ENCODE measurements around the gene LOXHD1. TPM values are rescaled to one million over a fixed set of nuclear protein-coding genes. Genes with fewer than 3 reads are reported as not detected.

LOXHD1 gene
- total RNA-seq, 1 experiment from 2014 or later: not detected

DNA sequence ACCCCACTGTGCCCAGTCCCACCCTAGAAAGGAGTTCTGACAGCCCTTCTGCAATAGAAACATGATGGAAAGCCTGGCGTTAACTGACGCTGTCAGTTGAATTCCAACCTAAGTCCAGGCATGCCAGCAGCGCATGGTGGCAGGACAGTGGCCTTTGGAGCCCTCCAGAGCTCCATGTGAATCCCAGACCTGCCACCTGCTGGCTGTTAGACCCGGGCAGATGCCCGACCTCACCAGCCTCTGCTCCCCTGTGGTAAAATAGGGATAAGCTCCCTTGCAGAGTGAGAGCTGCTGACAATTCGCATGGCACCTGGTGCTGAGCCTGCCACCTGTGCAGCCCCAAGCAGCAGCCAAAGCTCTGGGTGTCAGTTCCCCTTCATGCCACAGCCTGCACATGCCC lies 138.6 kb downstream of the LOXHD1 start:
- CTCF ChIA-PET: interaction anchor here (0.7 to 0.8 kb wide), 4 partner anchors 104 to 237 kb away, joined by 3 read pairs; no protein-coding TSS in a partner anchor
- POLR2A ChIA-PET: no interaction called here
- intact Hi-C loops (cut with micrococcal nuclease; ENCODE audit: unreplicated experiment): no loop called here

DNA sequence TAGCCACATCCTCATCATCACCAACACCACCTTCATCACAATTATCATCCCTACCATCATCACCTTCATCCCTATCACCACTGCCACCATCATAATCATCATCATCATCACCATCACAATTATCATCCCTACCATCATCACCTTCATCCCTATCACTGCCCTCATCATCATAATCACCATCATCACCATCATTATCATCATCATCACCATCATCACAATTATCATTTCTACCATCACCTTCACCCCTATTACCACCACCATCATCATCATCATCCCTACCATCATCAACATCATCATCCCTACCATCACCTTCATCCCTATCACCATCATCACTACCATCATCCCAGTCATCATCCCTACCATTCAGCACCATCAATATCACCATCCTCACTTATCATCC lies 140.5 kb downstream of the LOXHD1 start:
- DNase-seq (ENCODE audit: low read depth, low spot score) (no peak), ATAC-seq (no peak)
- ChIA-PET CTCF (interaction anchor here (0.6 kb wide), 1 partner anchor 182 kb away, joined by 3 read pairs; no protein-coding TSS in a partner anchor), POLR2A (no interaction called here)
- no peaks in the 10 kb centered on the region for H3K36me3 ChIP-seq (ENCODE audit: control insufficient read depth, insufficient read depth, low read length)
- no peaks in the 10 kb centered on the region for H3K9me3 ChIP-seq (ENCODE audit: control insufficient read depth, insufficient read depth, low read depth, low read length)
- no peak overlapping the region for H3K27ac ChIP-seq (ENCODE audit: low read length)
- in situ Hi-C loops (cut with HindIII; ENCODE audit: low pct_unique_long_range_greater_than_20kb, low sequenced_read_pairs): no loop called here
- no peak overlapping the region for H3K4me3 ChIP-seq (ENCODE audit: low read depth in 2 of 2, low read length in 2 of 2)
- TF ChIP-seq, protein P1, sequence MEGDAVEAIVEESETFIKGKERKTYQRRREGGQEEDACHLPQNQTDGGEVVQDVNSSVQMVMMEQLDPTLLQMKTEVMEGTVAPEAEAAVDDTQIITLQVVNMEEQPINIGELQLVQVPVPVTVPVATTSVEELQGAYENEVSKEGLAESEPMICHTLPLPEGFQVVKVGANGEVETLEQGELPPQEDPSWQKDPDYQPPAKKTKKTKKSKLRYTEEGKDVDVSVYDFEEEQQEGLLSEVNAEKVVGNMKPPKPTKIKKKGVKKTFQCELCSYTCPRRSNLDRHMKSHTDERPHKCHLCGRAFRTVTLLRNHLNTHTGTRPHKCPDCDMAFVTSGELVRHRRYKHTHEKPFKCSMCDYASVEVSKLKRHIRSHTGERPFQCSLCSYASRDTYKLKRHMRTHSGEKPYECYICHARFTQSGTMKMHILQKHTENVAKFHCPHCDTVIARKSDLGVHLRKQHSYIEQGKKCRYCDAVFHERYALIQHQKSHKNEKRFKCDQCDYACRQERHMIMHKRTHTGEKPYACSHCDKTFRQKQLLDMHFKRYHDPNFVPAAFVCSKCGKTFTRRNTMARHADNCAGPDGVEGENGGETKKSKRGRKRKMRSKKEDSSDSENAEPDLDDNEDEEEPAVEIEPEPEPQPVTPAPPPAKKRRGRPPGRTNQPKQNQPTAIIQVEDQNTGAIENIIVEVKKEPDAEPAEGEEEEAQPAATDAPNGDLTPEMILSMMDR (IDR thresholded peaks at IDR 0.05): no peak
- TF ChIP-seq POLR2AphosphoS5 (IDR thresholded peaks at IDR 0.05; ENCODE audit: low read depth, low read length) (no peak), TCF7L2 (IDR thresholded peaks at IDR 0.05; ENCODE audit: low read depth, low read length) (no peak), SIN3A (IDR thresholded peaks at IDR 0.05; ENCODE audit: borderline replicate concordance, insufficient read depth, low read depth, low read length) (no peak)
- TF ChIP-seq, protein P2, sequence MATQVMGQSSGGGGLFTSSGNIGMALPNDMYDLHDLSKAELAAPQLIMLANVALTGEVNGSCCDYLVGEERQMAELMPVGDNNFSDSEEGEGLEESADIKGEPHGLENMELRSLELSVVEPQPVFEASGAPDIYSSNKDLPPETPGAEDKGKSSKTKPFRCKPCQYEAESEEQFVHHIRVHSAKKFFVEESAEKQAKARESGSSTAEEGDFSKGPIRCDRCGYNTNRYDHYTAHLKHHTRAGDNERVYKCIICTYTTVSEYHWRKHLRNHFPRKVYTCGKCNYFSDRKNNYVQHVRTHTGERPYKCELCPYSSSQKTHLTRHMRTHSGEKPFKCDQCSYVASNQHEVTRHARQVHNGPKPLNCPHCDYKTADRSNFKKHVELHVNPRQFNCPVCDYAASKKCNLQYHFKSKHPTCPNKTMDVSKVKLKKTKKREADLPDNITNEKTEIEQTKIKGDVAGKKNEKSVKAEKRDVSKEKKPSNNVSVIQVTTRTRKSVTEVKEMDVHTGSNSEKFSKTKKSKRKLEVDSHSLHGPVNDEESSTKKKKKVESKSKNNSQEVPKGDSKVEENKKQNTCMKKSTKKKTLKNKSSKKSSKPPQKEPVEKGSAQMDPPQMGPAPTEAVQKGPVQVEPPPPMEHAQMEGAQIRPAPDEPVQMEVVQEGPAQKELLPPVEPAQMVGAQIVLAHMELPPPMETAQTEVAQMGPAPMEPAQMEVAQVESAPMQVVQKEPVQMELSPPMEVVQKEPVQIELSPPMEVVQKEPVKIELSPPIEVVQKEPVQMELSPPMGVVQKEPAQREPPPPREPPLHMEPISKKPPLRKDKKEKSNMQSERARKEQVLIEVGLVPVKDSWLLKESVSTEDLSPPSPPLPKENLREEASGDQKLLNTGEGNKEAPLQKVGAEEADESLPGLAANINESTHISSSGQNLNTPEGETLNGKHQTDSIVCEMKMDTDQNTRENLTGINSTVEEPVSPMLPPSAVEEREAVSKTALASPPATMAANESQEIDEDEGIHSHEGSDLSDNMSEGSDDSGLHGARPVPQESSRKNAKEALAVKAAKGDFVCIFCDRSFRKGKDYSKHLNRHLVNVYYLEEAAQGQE (IDR thresholded peaks at IDR 0.05; ENCODE audit: insufficient read depth in 1 of 2, low read depth in 2 of 2, low read length in 1 of 2): no peak
- BruUV-seq (replicated peaks): no TSS peak
- intact Hi-C loops (cut with micrococcal nuclease; ENCODE audit: unreplicated experiment): no loop called here
- H3K27me3 ChIP-seq (ENCODE audit: control insufficient read depth, insufficient read depth, low read length): no peaks in the 10 kb centered on the region
- no peaks in the 10 kb centered on the region for H3K4me1 ChIP-seq (ENCODE audit: control insufficient read depth, insufficient read depth, low read length)

More for the DNA sequence above, 138.6 kb downstream of the LOXHD1 start:
- Histone ChIP-seq H3K9me3 (ENCODE audit: control insufficient read depth, insufficient read depth, low read depth, low read length) (no peaks in the 10 kb centered on the region), H3K4me1 (ENCODE audit: control insufficient read depth, insufficient read depth, low read length) (no peaks in the 10 kb centered on the region), H3K4me3 (ENCODE audit: low read depth in 2 of 2, low read length in 2 of 2) (no peak overlapping the region), H3K27ac (ENCODE audit: low read length) (no peak overlapping the region), H3K27me3 (ENCODE audit: control insufficient read depth, insufficient read depth, low read length) (no peaks in the 10 kb centered on the region), H3K36me3 (ENCODE audit: control insufficient read depth, insufficient read depth, low read length) (no peaks in the 10 kb centered on the region)
- DNase-seq (ENCODE audit: low read depth, low spot score) (no peak), ATAC-seq (0 out of 2 replicates have a peak, but pooled peaks have one; percentile 65)
- BruUV-seq (replicated peaks): no TSS peak
- in situ Hi-C loops (cut with HindIII; ENCODE audit: low pct_unique_long_range_greater_than_20kb, low sequenced_read_pairs): no loop called here
- TF ChIP-seq SIN3A (IDR thresholded peaks at IDR 0.05; ENCODE audit: borderline replicate concordance, insufficient read depth, low read depth, low read length) (no peak), POLR2AphosphoS5 (IDR thresholded peaks at IDR 0.05; ENCODE audit: low read depth, low read length) (no peak), TCF7L2 (IDR thresholded peaks at IDR 0.05; ENCODE audit: low read depth, low read length) (no peak)
- TF ChIP-seq, protein P1 (IDR thresholded peaks at IDR 0.05): no peak
- TF ChIP-seq, protein P2 (IDR thresholded peaks at IDR 0.05; ENCODE audit: insufficient read depth in 1 of 2, low read depth in 2 of 2, low read length in 1 of 2): no peak

All from Panc1 (cell line).